ENCODE data around the gene RSPH6A.

DNA sequence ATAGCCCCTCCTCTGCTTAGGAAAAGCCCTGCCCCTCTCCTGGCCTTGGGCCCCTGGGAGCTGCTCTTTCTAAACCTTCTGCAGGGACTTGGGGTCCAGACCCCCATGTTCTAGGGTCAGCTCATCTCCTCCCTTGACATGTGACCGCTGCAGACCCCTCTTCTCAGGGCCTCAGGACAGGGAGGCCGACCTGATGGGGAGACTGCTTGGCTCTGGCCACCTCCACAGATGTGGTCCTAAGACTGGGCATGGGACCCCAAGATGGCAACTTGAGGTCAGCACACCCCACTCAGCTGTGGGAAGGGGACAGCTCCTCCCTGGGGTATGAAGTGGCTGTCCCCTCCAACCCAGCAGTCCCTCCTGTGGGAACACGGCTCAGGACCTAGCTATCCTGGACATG is 42.2 kb downstream of the RSPH6A start:
- TF ChIP-seq, protein P1, sequence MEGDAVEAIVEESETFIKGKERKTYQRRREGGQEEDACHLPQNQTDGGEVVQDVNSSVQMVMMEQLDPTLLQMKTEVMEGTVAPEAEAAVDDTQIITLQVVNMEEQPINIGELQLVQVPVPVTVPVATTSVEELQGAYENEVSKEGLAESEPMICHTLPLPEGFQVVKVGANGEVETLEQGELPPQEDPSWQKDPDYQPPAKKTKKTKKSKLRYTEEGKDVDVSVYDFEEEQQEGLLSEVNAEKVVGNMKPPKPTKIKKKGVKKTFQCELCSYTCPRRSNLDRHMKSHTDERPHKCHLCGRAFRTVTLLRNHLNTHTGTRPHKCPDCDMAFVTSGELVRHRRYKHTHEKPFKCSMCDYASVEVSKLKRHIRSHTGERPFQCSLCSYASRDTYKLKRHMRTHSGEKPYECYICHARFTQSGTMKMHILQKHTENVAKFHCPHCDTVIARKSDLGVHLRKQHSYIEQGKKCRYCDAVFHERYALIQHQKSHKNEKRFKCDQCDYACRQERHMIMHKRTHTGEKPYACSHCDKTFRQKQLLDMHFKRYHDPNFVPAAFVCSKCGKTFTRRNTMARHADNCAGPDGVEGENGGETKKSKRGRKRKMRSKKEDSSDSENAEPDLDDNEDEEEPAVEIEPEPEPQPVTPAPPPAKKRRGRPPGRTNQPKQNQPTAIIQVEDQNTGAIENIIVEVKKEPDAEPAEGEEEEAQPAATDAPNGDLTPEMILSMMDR (IDR thresholded peaks at IDR 0.05), result no peak
- TF ChIP-seq POLR2A (IDR thresholded peaks at IDR 0.05), result no peak
